Small intestine (tissue), 7 donors: ENCODE measurements around the gene NXT2. TPM values are rescaled to one million over a fixed set of nuclear protein-coding genes. Genes with fewer than 3 reads are reported as not detected.
"Not testable (repeated sequence)": the region's sequence is repeated elsewhere in the genome, so short reads cannot be mapped to it uniquely, and the experiment has no call there.

Source experiments
- DNase-seq, 2 donors: peaks; one replicate each; pipeline versions ENCODE4 v3.0.0 to v3.0.0-alpha.2; 2013
- FAIRE-seq: peaks from 2 replicates; lab custom pipeline; 2012; peaks lifted over from hg19 to GRCh38; lab: Jason Lieb, UNC
- H3K27ac ChIP-seq, 3 donors: one replicate each; pipeline ENCODE4 v1.5.1; 2013; ENCODE audit warnings: low read length in 2 of 3, mild to moderate bottlenecking in 2 of 3, control low read depth in 1 of 3, inconsistent platforms in 1 of 3, low read depth in 1 of 3, moderate library complexity in 1 of 3
- H3K27me3 ChIP-seq, 3 donors: one replicate each; pipeline ENCODE4 v1.6.1; 2013; ENCODE audit warnings: low read length in 3 of 3, inconsistent platforms in 1 of 3; ENCODE audit not compliant: control insufficient read depth in 3 of 3, insufficient read depth in 3 of 3
- H3K36me3 ChIP-seq, 3 donors: one replicate each; pipeline ENCODE4 v1.6.1; 2013; ENCODE audit warnings: low read length in 3 of 3, inconsistent platforms in 1 of 3, low read depth in 1 of 3, mild to moderate bottlenecking in 1 of 3, moderate library complexity in 1 of 3; ENCODE audit not compliant: control insufficient read depth in 3 of 3, insufficient read depth in 2 of 3
- H3K4me1 ChIP-seq, 3 donors: one replicate each; pipeline ENCODE4 v1.6.1; 2013; ENCODE audit warnings: low read length in 2 of 3, inconsistent platforms in 1 of 3, low read depth in 1 of 3, mild to moderate bottlenecking in 1 of 3, moderate library complexity in 1 of 3; ENCODE audit not compliant: control insufficient read depth in 3 of 3, insufficient read depth in 2 of 3
- H3K4me3 ChIP-seq, 3 donors: one replicate each; pipeline ENCODE4 v1.5.1; 2013; ENCODE audit warnings: low read length in 3 of 3, control low read depth in 1 of 3, inconsistent platforms in 1 of 3, low read depth in 1 of 3, mild to moderate bottlenecking in 1 of 3, moderate library complexity in 1 of 3
- H3K9me3 ChIP-seq, 2 donors: one replicate each; pipeline ENCODE4 v1.6.1; 2013; ENCODE audit warnings: low read depth in 1 of 2, low read length in 1 of 2; ENCODE audit not compliant: control insufficient read depth in 2 of 2, insufficient read depth in 1 of 2
- WGBS, 3 donors: extraction: QIAGEN DNeasy Blood & Tissue Kit; methylation state at CpG; one replicate each; pipeline ENCODE4 v1.1.7; 2013; 5-methylcytosine and 5-hydroxymethylcytosine counted together
- polyA plus RNA-seq, 4 donors: library from polyadenylated mRNA; stranded (reverse) in 3 of 4; unstranded in 1 of 4; fragments of 200-250 nt in 3 of 4; fragments of 120-200 nt in 1 of 4; gene quantifications; one replicate each; pipeline versions ENCODE4 v1.2.1 to v1.2.3, GENCODE V29; 2013
- donor health status: healthy with polysubstance abuse.
- donor health status: control.
- donor health status: control.
- donor health status: Bipolar disorder and iron deficiency.
- donor health status: healthy.

The NXT2 gene
- polyA plus RNA-seq, 4 donors = 6.8 to 11.8 (median 7.3) TPM

- Histone ChIP-seq H3K9me3 (no peaks in the 10 kb centered on the region), H3K27ac (no peak overlapping the region), H3K27me3 (no peaks in the 10 kb centered on the region), H3K4me3 (no peak overlapping the region), H3K4me1 (no peaks in the 10 kb centered on the region), H3K36me3 (no peaks in the 10 kb centered on the region)
- FAIRE-seq (no peak), DNase-seq (no peak)
- WGBS, 3 donors = 42 to 50% (median 42%) methylated on average over 1 of the region's 1 CpG
Measured at GRCh38 chrX:109533005-109533404, 3.6 kb upstream of the NXT2 start.

- DNase-seq (no peak), FAIRE-seq (no peak)
- Histone ChIP-seq H3K4me1 (no peaks in the 10 kb centered on the region), H3K27me3 (no peaks in the 10 kb centered on the region), H3K4me3 (no peak overlapping the region), H3K36me3 (no peaks in the 10 kb centered on the region), H3K9me3 (no peaks in the 10 kb centered on the region), H3K27ac (no peak overlapping the region)
- 28 to 58% (median 43%) methylated on average over 2 of the region's 2 CpGs for WGBS, 3 donors
Measured at GRCh38 chrX:109533631-109534030, 3.0 kb upstream of the NXT2 start.

GRCh38 chrX:109534933-109535332, 1.7 kb upstream of the NXT2 start:
- DNase-seq (no peak), FAIRE-seq (no peak)
- Histone ChIP-seq H3K27ac (no peak overlapping the region), H3K9me3 (no peaks in the 10 kb centered on the region), H3K4me3 (no peak overlapping the region), H3K27me3 (no peaks in the 10 kb centered on the region), H3K36me3 (no peaks in the 10 kb centered on the region), H3K4me1 (no peaks in the 10 kb centered on the region)
- 86 to 89% (median 86%) methylated on average over 9 to 10 of the region's 10 CpGs for WGBS, 3 donors

- 87 to 94% (median 89%) methylated on average over 8 of the region's 8 CpGs for WGBS, 3 donors
- DNase-seq (no peak), FAIRE-seq (no peak)
- Histone ChIP-seq H3K36me3 (no peaks in the 10 kb centered on the region), H3K27ac (no peak overlapping the region), H3K4me1 (no peaks in the 10 kb centered on the region), H3K27me3 (no peaks in the 10 kb centered on the region), H3K9me3 (no peaks in the 10 kb centered on the region), H3K4me3 (no peak overlapping the region)
Measured at GRCh38 chrX:109535578-109535977, 1.1 kb upstream of the NXT2 start.

GRCh38 chrX:109537324-109537665, 651 bp downstream of the NXT2 start:
- peak overlapping the region in 2 of 3 donors; percentile 48 to 66 for H3K4me3 ChIP-seq
- DNase-seq = peak; percentile 68 to 85
- no peaks in the 10 kb centered on the region for H3K4me1 ChIP-seq
- 0 to 33% (median 8%) methylated on average over 10 of the region's 10 CpGs for WGBS, 3 donors
- no peaks in the 10 kb centered on the region for H3K27me3 ChIP-seq
- H3K9me3 ChIP-seq = no peaks in the 10 kb centered on the region
- H3K27ac ChIP-seq = peak overlapping the region; percentile 88 to 100 (median 92)
- no peak for FAIRE-seq
- no peaks in the 10 kb centered on the region for H3K36me3 ChIP-seq

GRCh38 chrX:109539007-109539406, 2.4 kb downstream of the NXT2 start:
- H3K36me3 ChIP-seq, DNase-seq, H3K27ac ChIP-seq, FAIRE-seq, H3K4me3 ChIP-seq, H3K9me3 ChIP-seq, H3K4me1 ChIP-seq, H3K27me3 ChIP-seq: not testable (repeated sequence)

GRCh38 chrX:109553862-109554261, 17.2 kb downstream of the NXT2 start:
- no peaks in the 10 kb centered on the region for H3K27me3 ChIP-seq
- no peak for DNase-seq
- H3K4me3 ChIP-seq = no peak overlapping the region
- H3K27ac ChIP-seq = no peak overlapping the region
- peaks cover 0 to 3% of the 10 kb centered on the region in 2 donors for H3K9me3 ChIP-seq
- FAIRE-seq = no peak
- no peaks in the 10 kb centered on the region for H3K4me1 ChIP-seq
- H3K36me3 ChIP-seq = no peaks in the 10 kb centered on the region
- 20 to 38% (median 28%) methylated on average over 1 of the region's 1 CpG for WGBS, 3 donors

- H3K36me3 ChIP-seq, H3K9me3 ChIP-seq, H3K4me3 ChIP-seq, FAIRE-seq, H3K27me3 ChIP-seq, H3K27ac ChIP-seq, H3K4me1 ChIP-seq: not testable (repeated sequence)
- WGBS, 3 donors = 19 to 62% (median 60%) methylated on average over 4 of the region's 4 CpGs
- peak in 1 of 2 donors; percentile 0 for DNase-seq
Measured at GRCh38 chrX:109576083-109576482, 39.4 kb downstream of the NXT2 start.

- DNase-seq (no peak), FAIRE-seq (no peak)
- no peaks in the 10 kb centered on the region for H3K4me1 ChIP-seq
- H3K36me3 ChIP-seq = no peaks in the 10 kb centered on the region
- H3K27ac ChIP-seq = no peak overlapping the region
- no peaks in the 10 kb centered on the region for H3K9me3 ChIP-seq
- 62 to 81% (median 73%) methylated on average over 2 of the region's 2 CpGs for WGBS, 3 donors
- no peaks in the 10 kb centered on the region for H3K27me3 ChIP-seq
- no peak overlapping the region for H3K4me3 ChIP-seq
Measured at GRCh38 chrX:109577055-109577454, 40.4 kb downstream of the NXT2 start.
